ENCODE results near the gene GRM1. TPM values are rescaled to one million over a fixed set of nuclear protein-coding genes. Genes with fewer than 3 reads are reported as not detected.

Gene GRM1
- total RNA-seq, 1 donor from 2014 or later = not detected

DNA sequence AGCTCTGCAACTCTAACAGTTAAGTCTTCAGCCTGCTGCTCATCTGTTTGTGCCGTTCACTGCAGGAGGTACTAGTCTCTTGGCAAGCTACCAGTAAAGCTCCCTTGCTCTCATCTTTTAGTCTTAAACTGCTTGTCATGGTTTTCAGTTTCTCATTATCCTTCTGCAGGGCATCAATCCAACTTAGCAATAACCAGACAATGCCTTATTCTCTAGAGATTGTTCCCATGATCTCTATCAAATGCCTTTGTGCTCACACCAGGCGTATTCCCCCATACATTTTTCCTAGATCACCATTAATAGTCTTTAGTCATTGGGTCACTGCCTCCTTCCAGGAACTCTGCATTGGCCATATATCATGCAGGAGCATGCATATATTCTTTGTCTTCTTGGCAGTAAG lies 171.3 kb downstream of the GRM1 start:
- no peak for TF ChIP-seq CTCF (conservative IDR thresholded peaks at IDR 0.05; ENCODE audit: low read depth, low read length)
- no peak for DNase-seq (ENCODE audit: low read depth)
- no peak overlapping the region for H3K4me3 ChIP-seq (ENCODE audit: low read depth, low read length)

- H3K4me3 ChIP-seq (ENCODE audit: low read depth, low read length) = no peak overlapping the region
- DNase-seq (ENCODE audit: low read depth) = no peak
- TF ChIP-seq CTCF (conservative IDR thresholded peaks at IDR 0.05; ENCODE audit: low read depth, low read length) = no peak
These were observed 173.7 kb downstream of the GRM1 start for GRCh38 chr6:146202570-146202969.

DNA sequence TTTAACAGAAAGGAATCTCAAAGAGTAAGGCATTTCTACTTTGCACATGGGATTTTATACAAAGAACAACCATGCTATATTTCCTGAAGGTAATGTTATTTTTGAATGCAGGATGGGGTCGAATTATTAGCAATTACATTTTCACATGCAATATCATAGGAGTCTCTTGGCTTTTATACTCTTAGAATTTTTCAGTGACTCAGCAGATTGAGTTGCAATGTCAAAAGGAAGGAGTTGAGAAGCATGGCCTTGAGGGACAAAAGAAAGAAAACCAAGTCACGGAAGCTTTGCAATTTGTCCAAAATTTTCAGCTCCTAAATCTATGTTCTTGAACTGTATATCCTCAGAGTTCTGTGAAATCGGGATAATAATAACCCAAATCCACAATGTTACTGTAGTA lies 181.1 kb downstream of the GRM1 start:
- DNase-seq (ENCODE audit: low read depth) = no peak
- no peak overlapping the region for H3K4me3 ChIP-seq (ENCODE audit: low read depth, low read length)
- TF ChIP-seq CTCF (conservative IDR thresholded peaks at IDR 0.05; ENCODE audit: low read depth, low read length) = no peak

- no peak for TF ChIP-seq CTCF (conservative IDR thresholded peaks at IDR 0.05; ENCODE audit: low read depth, low read length)
- DNase-seq (ENCODE audit: low read depth) = no peak
- H3K4me3 ChIP-seq (ENCODE audit: low read depth, low read length) = no peak overlapping the region
These were observed 181.7 kb downstream of the GRM1 start for GRCh38 chr6:146210406-146211083.

- no peak overlapping the region for H3K4me3 ChIP-seq (ENCODE audit: low read depth, low read length)
- DNase-seq (ENCODE audit: low read depth) = no peak
- TF ChIP-seq CTCF (conservative IDR thresholded peaks at IDR 0.05; ENCODE audit: low read depth, low read length) = no peak
These were observed 182.8 kb downstream of the GRM1 start for GRCh38 chr6:146211646-146212045.

GRCh38 chr6:146212781-146213180 lies 183.9 kb downstream of the GRM1 start:
- no peak for TF ChIP-seq CTCF (conservative IDR thresholded peaks at IDR 0.05; ENCODE audit: low read depth, low read length)
- H3K4me3 ChIP-seq (ENCODE audit: low read depth, low read length) = no peak overlapping the region
- DNase-seq (ENCODE audit: low read depth) = no peak

DNA sequence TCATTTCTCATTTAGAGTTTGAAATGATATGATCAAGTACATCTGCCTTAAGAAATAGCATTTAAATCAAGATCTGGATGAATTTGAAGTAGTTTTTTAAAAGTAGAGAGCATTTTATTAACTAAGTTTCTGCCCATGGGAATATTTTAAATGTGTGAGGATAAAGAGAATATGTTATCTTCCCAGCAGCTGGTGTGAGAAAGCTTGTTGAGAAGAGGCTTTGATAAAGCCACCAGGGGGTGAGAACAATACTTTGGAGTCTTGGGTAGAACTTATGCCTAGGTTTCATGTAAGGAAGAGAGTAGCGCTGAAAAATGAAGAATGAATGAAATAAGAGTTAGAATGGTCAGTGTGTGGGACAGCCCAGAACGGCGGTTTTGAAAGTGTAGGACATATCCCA lies 190.2 kb downstream of the GRM1 start:
- TF ChIP-seq CTCF (conservative IDR thresholded peaks at IDR 0.05; ENCODE audit: low read depth, low read length) = no peak
- no peak overlapping the region for H3K4me3 ChIP-seq (ENCODE audit: low read depth, low read length)
- DNase-seq (ENCODE audit: low read depth) = no peak
